ENCODE results near the gene IFNL1.
"Not testable (repeated sequence)": the region's sequence is repeated elsewhere in the genome, so short reads cannot be mapped to it uniquely, and the experiment has no call there.

IFNL1 gene

DNA sequence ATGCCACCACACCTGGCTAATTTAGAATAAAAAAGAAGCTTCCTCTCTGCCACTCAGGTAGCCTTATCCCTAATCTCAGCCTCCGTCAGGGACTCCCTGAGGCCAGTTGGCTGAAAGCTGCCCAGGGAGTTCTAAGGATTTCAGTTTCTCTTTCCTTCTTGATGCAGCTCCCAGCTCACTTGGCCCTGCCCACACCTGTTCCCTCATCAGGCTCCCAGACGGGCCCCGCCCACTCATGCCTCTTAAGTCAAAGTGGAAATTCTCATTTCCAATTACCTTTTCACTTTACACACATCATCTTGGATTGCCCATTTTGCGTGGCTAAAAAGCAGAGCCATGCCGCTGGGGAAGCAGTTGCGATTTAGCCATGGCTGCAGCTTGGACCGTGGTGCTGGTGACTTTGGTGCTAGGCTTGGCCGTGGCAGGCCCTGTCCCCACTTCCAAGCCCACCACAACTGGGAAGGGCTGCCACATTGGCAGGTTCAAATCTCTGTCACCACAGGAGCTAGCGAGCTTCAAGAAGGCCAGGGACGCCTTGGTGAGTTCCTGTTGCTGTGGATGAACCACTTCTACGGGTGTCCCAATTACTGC, at the start of gene IFNL1:
TSS of gene IFNL1 (plus strand) at position 353 of the 591 bp plus-strand sequence. CDS start at position 368, 15 bp downstream.
- no peak for DNase-seq (ENCODE audit: low read depth in 2 of 2)

DNA sequence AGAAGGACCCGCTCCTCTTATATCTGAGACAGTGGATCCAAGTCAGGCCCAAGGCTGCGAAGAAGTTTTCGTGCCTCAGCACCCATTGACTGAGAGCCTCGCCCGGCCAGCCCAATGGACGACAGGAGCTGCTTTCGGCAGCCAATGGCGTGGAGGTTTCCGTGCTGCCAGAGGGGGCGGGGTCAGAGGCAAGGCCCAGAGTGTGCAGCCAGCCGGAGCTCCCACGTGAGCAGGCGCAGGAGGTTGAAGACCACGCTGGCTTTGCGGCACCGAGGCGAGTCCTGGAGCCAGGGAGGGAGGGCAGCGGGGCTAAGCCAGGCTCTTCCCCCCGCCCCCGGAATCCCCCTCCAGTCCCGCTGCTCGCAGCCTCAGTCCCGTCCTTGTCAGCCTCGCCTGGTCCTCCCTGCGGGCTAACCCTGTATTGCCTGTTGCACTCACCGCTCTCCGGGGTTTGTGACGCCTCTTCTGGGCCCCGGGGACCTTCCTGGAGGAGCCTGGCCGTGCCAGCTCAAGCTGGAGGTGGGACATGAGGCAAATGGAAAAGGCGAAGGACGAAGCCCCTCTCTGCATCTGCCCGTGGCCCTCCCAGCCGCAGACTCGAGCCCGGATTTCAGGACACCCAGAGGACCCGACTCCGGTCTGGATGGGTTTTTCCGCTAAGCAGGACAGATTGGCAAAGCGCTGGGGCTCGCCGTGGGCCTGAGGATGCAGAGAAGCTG, 49.1 kb upstream of the IFNL1 start:
- peak in 1 of 2 donors; percentile 24 for DNase-seq (ENCODE audit: low read depth in 2 of 2)

DNA sequence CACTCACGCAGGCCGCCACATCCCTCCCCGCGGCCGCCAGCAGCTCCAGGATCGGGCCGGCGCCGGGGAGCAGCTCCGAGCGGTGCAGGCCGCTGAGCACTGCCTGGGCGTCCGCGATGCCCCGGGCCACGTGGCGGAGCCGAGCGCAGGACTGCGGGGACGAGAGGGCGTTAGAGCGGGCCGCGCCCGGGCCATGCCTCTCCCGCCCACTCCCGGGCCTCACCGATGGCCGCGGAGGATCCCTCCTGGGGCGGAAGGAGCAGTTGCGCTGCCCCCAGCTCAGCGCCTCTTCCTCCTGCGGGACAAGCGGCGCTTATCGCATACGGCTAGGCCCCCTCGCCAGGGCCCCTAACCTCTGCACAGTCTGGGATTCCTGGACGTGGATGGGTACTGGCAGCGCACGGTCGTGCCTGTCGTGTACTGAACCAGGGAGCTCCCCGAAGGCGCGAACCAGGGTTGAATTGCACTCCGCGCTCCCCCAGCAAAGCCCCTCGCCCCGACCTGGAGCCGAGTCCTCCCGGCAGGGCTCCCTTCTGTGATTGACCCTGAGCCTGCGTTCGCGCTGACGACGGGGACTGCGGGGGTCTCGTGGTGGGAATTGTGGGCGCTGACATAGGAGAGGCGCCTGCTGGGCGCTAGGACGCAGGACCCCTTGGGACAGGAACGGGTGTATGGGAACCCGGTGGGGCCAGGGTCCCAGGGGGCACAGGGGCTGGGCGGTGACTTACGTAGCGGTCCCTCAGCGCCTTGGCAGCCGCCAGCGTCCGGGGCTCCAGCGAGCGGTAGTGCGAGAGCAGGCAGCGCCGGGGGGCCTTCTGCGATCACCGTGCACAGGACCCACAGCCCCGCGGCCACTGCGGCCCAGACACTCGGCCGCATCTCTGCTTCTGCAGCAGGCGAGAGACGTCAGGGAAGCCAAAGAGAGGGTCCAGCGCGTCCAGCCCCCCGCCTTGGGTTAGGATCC, 48.2 kb upstream of the IFNL1 start:
- DNase-seq (ENCODE audit: low read depth in 2 of 2), result no peak

DNA sequence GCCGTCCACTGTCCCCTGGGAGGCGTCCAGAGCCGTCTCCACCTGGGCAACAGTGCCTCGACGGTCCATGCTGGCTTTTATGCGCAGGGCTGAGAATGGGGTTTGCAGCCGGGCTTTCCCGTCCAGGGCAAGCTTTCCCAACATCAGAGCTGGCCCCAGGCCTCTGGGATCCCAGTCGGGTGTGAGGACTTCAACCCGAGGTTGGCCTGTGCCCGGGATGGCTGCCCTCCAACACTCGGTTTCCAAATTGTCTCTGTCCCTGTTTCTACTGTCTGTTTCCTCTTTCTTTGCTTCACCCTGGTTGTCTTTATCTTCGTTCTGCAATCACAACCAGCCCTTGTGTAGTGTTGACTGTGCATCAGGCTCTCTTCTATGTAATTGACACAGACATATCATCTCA, 47.4 kb upstream of the IFNL1 start, which contains the start of gene IFNL4:
TSS of gene IFNL4 (minus strand) at position 51 of the 400 bp plus-strand sequence.
- no peak for DNase-seq (ENCODE audit: low read depth in 2 of 2)

DNA sequence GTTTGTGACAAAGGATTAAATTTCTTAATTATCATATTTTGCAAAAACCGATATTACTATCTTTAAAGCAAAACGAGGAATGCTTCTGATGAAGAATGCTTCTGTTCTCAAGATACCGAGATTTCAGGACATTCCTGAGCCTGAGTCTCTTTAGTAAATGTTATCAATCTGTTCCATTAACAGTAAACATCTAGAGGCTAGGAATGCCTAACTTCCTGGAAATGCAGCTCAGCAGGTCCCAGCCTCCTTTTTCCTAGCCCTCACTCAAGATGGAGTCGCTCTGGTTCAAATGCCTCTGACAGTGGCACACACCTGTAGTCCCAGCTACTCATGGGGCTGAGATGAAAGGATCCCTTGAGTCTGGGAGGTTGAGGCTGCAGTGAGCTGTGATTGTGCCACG, 45.1 kb upstream of the IFNL1 start:
- DNase-seq (ENCODE audit: low read depth in 2 of 2), result no peak

DNA sequence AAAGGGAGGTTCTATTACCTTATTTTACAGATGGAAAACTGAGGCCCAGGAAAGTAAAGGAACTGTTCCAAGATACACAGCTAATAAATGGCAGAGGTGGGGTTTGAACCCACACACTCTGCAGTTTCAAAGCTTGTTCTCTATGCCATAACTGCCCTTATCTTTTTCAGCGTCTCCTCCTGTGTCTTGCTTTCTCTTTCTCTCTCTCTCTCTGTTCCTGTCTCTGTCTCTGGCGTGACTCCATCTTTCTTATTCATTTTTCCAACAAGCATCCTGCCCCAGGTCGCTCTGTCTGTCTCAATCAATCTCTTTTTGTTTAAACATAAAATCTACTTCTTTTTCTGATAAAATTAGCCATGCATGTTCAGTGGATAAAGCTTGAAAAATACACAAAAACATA, 44.4 kb upstream of the IFNL1 start:
- no peak for DNase-seq (ENCODE audit: low read depth in 2 of 2)

DNA sequence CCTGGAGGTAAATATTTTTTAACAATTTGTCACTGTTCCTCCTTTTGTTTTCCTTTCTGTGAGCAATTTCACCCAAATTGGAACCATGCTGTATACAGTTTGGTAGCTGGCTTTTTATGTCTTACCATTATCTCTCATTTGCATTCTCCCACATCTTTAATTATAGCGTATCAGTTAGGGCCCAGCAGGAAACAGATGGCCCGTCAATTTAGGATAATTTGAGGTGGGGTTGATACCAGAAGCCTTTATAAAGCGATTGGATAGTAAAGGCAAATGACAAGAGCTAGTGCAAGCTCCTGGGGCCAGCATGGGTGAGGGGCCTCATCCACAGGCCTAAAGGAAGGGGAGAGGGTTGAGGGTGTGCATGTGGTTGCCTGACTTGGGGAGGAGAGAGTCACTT, 43.7 kb upstream of the IFNL1 start:
- no peak for DNase-seq (ENCODE audit: low read depth in 2 of 2)

DNA sequence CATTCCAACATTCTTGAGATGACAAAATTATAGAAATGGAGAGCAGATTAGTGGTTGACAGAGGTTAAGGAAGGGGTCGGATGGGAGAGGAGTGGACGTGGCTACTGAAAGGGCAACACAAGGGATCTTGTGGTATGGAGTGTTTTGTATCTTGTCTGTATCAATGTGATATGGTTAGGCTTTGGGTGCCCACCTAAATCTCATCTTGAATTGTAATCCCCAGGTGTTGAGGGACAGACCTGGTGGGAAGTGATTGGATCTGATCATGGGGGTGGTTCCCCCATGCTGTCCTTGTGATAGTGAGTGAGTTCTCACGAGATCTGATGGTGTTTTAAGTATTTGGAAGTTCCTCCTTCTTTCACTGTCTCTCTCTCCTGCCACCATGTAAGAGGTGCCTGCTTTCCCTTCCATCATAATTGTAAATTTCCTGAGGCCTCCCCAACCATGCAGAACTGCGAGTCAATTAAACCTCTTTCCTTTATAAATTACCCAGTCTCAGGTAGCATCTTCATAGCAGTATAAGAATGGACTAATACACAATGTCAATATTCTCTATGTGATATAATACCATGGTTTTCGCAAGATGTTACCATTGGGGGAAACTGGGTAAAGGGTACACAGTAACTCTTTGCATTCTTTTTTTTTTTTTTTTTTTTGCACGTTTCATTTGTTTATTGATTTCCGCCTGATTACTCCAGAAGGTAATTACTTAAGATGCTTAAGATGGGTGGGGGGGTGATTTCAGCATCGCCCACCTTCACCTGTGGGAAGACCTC, 42.6 kb upstream of the IFNL1 start:
- no peak for DNase-seq (ENCODE audit: low read depth in 2 of 2)

DNA sequence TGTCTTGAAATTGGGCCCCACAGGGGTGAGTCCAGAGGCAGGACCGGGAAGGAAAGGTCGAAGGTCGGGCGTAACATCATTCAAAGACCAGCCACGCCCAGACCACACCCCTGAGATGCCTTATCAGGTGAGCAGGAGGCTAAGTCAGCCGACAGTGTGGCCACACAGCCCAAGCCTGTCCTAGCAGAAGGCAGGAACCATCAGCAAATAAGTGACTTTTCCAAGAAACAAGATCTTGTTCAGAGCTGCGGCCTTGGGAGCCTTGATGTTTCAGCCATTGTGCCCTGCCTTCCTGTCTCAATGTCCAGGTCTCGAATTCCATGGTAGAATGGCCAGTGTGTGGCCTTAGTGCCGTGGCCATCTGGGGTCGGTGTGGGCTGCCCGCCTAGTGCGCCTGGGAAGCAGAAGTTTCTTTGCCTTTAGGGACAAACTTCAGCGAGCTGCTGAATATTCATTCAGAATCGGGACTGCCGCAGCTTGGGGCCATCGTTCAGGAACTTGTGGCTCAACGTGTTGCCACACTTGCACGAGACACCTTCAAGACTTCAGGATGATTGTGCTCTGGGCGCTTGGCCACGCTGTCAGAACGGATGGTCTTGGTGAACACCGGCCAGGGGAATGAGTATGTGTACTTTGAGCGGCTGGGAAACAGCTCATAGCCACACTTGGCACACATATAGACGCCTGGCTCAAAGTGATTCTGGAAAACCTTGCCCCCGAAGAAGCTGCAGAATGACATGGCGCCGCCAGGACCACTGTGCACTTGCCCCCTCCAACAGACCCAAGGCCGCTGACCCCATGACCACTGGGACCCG, 41.5 kb upstream of the IFNL1 start:
- DNase-seq (ENCODE audit: low read depth in 2 of 2), result no peak

DNA sequence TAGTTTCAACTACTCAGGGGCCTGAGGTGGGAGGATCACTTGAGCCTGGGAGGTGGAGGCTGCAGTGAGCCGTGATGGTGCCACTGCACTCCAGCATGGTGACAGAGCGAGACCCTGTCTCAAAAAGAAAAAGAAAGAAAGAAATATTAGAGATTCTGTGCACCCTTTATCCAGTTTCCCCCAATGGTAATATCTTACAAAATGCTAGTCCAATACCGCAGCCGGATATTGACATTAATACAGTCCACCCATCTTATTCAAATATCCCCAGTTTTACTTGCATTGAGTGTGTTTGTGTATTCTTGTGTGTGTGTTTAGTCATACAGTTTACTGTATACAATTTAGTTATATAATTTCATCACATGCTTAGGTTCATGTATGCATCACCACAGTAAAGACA, 39.0 kb upstream of the IFNL1 start:
- DNase-seq (ENCODE audit: low read depth in 2 of 2), result no peak

DNA sequence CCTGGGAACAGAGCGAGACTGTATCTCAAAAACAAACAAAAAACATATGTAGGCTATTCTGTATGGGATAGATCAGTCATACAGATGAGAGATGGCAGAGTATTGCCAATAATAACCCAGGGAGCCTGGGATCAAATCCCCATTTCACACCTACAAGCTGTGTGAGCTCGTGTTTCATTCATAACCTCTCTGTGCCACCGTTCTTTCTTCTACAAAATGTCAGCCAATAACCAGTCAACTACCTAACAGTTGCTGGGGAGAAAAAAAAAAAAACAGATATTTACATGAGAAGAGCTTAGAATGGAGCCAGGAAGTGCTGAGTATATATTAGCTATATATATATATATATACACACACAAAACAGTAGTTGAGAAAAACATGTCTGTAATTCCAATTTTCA, 34.5 kb upstream of the IFNL1 start:
- no peak for DNase-seq (ENCODE audit: low read depth in 2 of 2)

DNA sequence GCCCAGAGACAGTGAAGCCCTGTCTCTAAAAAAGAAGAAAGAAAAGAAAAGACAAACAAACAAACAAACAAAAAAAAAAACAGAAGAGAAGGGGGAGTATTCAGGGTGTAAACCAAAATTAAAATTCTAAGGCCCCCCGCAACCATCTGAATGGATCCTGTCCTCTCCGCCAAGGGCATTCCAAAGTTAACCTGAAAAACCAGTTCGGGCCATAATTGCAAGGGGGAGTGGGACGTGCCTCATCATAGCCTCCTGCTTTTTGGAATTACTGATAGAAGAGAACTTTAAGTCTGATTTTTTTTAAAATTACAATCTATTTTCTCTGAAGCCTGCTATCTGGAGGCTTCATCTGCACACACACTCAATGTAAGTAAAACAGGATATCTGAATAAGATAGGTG, 33.7 kb upstream of the IFNL1 start:
- DNase-seq (ENCODE audit: low read depth in 2 of 2), result no peak

DNA sequence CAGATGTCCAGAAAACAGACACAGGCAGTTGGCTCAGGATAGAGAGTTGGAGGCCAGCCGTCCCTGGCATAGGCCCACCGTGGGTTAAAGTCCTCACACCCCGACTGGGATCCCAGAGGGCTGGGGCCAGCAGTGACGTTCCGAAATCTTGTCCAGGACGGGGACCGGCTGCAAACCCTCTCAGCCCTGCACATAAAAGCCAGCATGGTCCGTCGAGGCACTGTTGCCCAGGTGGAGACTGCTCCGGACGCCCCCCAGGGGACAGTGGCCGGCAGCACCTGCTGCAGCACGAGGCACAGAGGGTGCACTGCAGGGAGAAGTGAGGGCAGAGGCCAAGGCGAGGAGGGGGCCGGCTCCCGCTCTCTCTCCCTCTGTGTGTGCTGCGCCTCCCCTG, 32.3 kb upstream of the IFNL1 start:
- no peak for DNase-seq (ENCODE audit: low read depth in 2 of 2)

DNA sequence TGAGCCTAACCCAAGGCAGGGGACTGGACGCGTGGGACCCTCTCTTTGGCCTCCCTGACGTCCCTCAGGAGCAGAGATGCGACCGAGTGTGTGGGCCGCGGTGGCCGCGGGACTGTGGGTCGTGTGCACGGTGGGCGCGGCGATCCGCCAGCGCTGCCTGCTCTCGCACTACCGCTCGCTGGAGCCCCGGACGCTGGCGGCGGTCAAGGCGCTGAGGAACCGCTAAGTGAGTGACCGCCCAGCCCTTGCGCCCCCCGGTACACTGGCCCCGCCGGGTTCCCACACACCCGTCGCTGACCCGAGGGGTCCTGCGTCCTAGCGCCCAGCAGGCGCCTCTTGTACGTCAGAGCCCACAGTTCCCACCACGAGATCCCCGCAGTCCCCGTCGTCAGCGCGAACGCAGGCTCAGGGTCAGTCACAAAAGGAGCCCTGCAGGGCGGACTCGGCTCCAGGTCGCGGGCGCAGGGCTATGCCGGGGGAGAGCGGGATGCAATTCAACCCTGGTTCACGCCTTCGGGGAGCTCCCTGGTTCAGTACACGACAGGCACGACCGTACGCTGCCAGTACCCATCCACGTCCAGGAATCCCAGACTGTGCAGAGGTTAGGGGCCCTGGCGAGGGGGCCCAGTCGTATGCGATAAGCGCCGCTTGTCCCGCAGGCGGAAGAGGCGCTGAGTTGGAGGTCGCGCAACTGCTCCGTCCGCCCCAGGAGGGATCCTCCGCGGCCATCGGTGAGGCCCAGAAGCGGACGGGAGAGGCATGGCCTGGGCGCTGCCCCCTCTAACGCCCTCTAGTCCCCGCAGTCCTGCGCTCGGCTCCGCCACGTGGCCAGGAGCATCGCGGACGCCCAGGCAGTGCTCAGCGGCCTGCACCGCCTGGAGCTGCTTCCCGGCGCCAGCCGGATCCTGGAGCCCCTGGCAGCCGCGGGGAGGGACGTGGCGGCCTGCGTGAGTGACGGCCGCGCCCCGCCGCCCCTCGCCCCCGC, 31.6 kb upstream of the IFNL1 start:
- no peak for DNase-seq (ENCODE audit: low read depth in 2 of 2)

DNA sequence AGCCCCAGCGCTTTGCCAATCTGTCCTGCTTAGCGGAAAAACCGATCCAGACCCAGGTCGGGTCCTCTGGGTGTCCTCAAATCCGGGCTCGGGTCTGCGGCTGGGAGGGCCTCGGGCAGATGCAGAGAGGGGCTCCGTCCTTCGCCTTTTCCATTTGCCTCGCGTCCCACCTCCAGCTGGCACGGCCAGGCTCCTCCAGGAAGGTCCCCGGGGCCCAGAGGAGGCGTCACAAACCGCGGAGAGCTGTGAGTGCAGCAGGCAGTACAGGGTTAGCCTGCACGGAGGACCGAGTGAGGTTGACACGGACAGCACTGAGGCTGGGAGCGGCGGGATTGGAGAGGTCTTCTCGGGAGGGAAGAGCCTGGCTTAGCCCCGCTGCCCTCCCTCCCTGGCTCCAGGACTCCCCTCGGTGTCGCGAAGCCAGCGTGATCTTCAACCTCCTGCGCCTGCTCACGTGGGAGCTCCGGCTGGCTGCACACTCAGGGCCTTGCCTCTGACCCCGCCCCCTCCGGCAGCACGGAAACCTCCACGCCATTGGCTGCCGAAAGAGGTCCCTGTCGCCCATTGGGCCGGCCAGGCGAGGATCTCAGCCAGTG, 30.8 kb upstream of the IFNL1 start:
- peak in 1 of 2 donors; percentile 13 for DNase-seq (ENCODE audit: low read depth in 2 of 2)

DNA sequence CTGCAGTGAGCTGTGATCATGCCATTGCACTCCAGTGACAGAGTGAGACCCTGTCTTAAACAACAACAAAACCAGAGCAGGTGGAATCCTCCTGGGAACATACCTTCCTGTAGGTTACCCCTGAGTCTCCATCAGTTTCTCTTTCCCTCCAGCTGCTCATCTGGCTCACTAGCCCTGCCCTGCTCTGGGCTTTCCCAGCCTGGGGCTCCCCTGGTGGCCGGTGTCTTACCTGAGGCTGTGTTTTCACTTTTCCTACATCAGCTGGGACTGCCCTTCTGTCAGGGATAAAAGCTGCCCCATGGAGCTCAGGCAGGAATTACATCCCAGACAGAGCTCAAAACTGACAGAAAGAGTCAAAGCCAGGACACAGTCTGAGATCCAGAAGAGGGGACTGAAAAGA, 28.1 kb upstream of the IFNL1 start, which contains the start of gene IFNL2:
TSS of gene IFNL2 (plus strand) at position 312 of the 400 bp plus-strand sequence. CDS start 173 bp downstream, outside the sequence.
- DNase-seq (ENCODE audit: low read depth in 2 of 2), result not testable (repeated sequence)

DNA sequence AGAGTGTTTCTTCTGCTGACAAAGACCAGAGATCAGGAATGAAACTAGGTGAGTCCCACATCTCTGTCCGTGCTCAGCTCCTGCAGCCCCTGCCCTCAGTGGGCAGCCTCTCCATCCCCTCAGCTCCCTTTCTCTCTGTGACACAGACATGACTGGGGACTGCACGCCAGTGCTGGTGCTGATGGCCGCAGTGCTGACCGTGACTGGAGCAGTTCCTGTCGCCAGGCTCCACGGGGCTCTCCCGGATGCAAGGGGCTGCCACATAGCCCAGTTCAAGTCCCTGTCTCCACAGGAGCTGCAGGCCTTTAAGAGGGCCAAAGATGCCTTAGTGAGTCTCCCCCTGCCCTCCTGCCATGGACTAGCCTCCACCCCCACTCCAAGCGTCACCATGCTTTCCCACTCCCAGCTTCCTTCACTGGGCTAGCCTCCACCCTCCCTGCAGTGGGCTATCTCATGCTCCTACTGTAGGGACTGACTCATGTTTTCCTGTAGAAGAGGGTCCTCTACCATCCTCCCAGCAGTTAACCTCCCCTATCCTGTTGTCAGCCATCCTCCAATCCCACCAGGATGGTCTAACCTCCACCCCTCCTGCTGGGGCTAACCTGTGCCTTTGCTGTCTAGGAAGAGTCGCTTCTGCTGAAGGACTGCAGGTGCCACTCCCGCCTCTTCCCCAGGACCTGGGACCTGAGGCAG, 27.5 kb upstream of the IFNL1 start:
- DNase-seq (ENCODE audit: low read depth in 2 of 2), result not testable (repeated sequence)

DNA sequence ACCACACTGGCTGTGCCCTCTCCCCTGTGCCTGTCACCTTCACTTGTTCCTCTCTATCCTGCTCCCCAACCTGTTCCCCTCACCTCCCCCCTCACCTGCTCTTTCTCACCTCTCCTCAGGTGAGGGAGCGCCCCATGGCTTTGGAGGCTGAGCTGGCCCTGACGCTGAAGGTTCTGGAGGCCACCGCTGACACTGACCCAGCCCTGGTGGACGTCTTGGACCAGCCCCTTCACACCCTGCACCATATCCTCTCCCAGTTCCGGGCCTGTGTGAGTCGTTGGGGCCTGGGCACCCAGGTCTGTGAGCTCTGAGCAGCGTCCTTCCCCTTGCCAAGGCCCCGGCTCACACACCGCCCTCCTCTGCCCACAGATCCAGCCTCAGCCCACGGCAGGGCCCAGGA, 26.8 kb upstream of the IFNL1 start:
- DNase-seq (ENCODE audit: low read depth in 2 of 2), result not testable (repeated sequence)
